Ecto neural progenitor cell (in vitro differentiated cells): ENCODE data around the gene GYPC.

Experiments used
- DNase-seq: peaks from one replicate; pipeline ENCODE4 v3.0.0-alpha.2; 2018; ENCODE audit warnings: low spot score

GYPC gene

DNA sequence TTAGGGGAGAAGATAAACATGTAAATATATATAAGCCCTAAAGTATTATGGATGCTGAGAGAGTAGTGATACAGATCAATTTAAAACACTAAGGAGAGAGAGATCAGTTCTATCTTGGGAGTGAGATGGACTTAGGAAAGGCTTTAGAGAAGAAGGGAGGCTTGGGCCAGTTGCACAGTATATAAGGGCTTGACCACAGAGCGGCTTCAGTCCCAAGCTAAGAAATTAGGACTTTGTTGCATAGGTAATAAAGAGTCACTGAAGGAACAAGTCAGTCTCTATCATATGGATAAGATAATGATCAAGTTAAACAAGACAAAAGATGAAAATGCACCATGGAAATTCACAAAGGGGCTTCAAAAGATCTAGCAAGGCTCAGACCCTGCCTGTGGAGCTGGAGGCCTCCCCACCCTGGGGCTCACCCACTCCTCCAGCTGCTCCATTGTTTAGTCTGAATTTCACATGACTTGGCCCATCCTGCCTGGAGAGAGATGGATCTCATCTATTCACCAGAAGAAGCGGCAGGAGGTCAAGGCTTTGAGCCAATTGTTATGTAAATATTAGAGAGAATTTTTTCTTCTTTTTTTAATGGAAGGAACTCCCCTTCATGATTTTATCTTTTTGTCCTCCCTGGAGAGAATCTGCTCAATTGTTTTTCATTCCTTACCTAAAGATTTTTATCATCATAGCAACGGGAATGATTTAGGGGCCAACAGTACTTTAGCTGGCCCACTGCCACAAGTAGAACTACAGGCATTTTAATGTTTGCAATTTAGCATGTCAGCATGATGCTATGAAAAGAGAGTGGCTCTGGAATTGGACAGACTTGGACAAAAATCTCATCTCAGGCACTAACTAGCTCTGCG is 44.0 kb downstream of the GYPC start:
- DNase-seq, result no peak

DNA sequence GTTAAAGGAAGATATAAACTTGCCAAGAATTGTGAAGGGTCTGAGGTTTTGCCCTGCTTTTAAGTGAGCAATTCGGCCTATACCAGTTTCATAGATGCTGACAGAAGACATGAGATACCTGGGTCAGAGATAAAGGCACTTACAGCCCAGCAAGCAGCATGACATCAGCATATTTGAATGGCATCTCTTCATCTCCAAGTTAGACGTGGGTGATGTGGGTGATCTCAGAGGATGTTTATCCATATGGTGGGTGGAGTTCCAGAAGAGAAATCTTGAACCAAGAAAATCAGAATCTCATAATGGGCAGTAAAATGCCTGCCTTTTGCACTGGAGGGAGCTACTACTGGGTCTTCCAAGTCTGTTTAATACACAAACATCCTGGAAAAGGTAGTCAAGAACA is 44.7 kb downstream of the GYPC start:
- no peak for DNase-seq

DNA sequence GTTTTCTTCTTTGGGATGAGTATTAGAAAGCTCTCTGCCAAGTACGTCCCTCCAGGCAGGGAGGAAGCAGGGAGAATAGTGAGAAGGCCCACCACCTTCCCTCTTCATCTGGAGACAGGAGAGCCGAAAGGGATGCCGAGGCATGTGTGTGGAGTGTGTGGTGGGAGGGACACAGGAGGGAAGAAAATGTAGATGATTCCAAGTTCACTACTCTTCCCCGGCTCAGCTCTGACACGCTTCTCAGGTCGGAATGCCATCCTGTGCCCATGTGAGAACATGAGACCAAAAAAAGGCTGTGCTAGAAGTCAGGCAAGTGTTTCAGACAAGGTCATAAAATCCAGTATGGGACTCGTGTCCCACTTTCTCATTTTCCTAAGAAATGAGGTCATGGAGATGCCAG is 47.4 kb downstream of the GYPC start:
- no peak for DNase-seq

GRCh38 chr2:126704434-126705160 is 48.6 kb downstream of the GYPC start:
- DNase-seq, result no peak

DNA sequence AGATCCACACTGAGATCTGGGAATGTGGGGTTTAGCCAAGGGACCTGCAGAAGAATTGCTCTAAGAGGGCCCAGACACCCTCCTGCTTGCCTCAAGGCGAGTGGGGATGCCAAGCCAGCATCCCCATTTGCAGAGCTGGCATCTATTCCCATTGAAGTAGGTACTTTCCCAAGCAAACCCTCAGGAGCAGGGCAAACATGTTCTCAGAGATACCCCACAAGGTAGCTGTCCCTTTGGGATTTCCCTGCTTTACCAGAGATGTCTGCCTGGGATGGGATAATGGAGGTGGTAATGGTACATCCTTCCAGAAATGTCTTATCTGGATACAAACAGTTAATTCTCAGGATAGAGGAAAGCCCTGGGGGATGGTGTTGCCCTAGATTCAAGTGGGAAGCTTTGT is 51.2 kb downstream of the GYPC start:
- no peak for DNase-seq

DNA sequence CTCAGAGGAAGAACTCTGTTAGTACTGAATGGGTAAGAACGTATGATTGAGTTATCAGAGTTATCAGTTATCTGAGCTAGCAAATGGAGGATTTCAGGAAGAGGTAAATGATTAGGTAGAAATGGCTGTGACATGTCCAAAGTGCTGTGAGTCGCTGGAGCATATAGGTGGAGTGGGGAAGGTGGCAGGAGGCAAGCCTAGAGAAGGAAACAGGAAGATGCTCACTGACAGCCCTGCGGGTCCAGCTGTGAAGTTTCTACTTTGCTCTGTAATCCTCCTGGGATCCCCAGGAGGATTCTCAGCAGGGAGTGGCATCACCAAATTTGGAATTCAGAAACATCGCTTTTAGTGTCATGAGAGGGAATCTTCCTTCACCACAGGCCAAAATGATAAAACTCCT is 52.0 kb downstream of the GYPC start:
- DNase-seq, result no peak

GRCh38 chr2:126714191-126714965 is 58.4 kb downstream of the GYPC start:
- DNase-seq, result peak; percentile 32

- peak; percentile 22 for DNase-seq
Measured at GRCh38 chr2:126715111-126715510, 59.2 kb downstream of the GYPC start.

GRCh38 chr2:126715576-126716406 is 59.8 kb downstream of the GYPC start:
- DNase-seq, result peak; percentile 6

DNA sequence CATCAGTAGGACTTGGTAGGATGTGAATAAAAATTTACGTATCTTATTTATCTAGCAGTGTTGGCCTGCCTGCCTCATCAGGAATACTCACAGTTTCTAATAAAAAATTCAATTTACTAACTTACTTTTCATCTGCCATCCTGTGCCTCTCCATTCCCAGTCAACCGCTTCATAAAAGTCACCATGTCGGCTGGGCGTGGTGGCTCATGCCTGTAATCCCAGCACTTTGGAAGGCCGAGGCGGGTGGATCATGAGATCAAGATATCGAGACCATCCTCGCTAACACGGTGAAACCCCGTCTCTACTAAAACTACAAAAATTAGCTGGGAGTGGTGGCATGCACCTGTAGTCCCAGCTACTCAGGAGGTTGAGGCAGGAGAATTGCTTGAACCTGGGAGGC is 61.3 kb downstream of the GYPC start:
- DNase-seq, result peak; percentile 14

DNA sequence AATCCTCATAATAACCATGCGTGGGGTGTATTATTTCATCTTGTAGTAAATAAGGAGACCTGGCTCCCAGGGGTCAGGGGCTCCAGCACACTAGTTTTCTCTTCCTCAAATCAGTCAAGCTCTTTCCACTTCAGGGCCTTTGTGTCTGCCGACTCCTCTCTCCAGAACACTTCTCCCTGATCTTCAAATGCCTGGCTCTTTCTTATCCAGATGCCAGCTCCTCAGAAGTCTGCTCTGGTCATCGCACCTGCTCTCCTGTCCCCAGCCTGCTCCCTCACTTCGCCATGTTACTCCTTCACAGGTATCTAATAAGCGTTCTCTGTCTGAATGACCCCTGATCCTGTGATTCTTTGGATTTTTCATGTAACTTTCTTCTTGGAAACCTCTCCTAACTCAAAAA is 62.0 kb downstream of the GYPC start:
- DNase-seq, result no peak

DNA sequence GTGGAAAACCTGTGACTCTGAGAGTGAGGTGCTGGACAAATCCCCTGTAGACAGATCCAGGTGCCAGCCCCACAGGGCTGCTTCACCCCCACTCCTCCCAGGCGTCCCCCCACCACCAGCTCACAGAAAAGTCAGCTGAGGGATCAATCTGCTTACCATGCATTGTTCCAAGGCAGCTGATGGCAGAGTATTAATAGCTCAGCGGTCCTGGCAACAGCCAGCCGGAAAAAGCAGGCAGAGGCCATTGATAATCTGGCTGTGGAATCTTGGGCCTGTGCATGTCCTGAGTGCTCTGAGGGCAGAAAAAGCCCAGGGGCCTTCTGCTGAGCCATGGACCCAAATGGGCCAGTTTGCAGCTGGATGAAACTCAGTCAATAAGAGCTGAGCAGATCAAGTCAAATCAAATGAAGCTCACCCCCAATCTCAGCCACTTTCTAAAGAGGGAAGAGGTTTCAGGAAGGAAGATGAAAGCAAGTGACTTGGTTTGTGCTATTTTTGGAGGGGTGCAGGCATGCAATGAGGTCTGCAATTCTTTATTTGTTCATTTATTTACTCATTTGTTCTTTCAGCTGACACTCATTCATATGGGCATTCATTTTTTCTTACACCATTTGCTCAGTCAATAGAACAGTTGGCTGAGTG is 63.4 kb downstream of the GYPC start:
- no peak for DNase-seq

- DNase-seq, result no peak
Measured at GRCh38 chr2:126719833-126720351, 63.9 kb downstream of the GYPC start.

- no peak for DNase-seq
Measured at GRCh38 chr2:126720638-126721037, 64.7 kb downstream of the GYPC start.

DNA sequence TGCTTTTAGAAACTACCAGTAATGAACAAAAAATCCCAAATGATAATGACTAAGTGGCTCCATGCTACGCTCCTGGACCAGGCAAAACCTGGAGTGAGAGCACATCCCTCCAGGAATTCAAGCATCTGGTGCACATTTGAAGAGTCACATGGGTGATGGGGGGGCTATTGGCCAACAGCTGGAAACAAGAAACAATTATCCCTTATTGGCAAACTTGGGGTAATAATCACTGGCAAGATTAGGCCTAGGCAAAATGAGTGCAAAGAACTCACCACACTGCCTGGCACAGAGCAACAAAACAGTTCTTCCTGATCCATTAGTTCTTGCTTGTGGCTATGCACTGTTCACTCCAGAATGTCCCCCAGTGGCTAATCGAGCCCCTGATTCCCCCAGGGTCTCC is 66.1 kb downstream of the GYPC start:
- DNase-seq, result no peak

GRCh38 chr2:126722546-126722945 is 66.6 kb downstream of the GYPC start:
- no peak for DNase-seq

DNA sequence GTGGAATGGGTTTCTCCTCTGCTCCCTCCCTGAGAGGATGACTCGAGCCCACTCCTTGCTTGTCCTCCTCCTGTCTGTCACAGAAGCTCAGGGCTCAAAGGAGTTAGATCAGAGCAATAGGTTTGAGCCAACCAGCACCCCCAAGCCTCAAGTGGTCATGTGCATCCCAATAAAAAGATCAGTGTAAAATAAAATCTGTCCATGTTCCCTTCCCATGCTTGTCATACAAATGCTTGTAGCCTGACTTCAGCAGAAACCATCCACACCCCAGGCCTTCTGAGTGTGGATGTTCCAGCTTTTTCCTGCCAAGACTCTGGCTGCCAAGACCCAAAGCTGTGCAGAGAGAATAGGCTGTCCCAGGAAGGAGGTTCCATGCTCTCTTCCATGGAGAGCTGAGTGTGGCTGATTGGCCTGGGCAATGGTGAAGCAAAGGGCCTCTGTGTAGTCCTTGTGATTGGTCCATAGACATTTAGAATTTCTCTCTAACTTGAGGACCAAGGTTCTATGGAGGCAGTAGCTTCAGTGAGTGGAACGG is 67.4 kb downstream of the GYPC start:
- DNase-seq, result no peak

GRCh38 chr2:126725580-126725979 is 69.6 kb downstream of the GYPC start:
- DNase-seq, result no peak

GRCh38 chr2:126729896-126730295 is 73.9 kb downstream of the GYPC start:
- DNase-seq, result no peak

DNA sequence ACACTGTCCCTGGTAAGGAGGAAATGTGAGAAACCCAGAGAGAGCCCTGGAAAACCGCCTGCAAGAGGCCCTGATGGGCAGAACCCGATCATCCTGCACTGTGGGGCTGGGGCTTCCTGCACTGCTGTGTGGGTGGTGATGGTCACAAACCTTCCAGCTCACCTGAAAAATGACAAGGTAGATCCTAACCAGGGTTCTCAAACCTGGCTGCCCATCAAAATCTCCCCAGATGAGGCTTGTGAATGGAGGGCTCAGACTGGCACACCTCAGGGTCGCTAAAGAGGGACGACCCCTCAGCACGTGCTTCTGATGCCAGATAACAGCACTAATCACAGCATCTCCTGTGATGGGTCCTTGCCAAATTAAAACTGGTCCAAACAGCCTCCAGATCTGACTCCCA is 74.7 kb downstream of the GYPC start:
- DNase-seq, result no peak

- DNase-seq, result no peak
Measured at GRCh38 chr2:126731353-126731752, 75.4 kb downstream of the GYPC start.
